Mucosa of gallbladder (tissue), 1 donor: Measurements from ENCODE around the gene BABAM2. TPM values are rescaled to one million over a fixed set of nuclear protein-coding genes. Genes with fewer than 3 reads are reported as not detected.
"Not testable (repeated sequence)": the region's sequence is repeated elsewhere in the genome, so short reads cannot be mapped to it uniquely, and the experiment has no call there.

Experiments
- DNase-seq: peaks from one replicate; pipeline ENCODE4 v3.0.0-alpha.2; 2020; ENCODE audit warnings: low spot score
- total RNA-seq: library from RNA; stranded (reverse); gene quantifications from one replicate; pipeline ENCODE4 v1.2.1, GENCODE V29; 2021
- donor health status: DM: no; HTN: no; CAD: no.

The BABAM2 gene
- total RNA-seq, 1 donor from 2014 or later, result 47.3 TPM

DNA sequence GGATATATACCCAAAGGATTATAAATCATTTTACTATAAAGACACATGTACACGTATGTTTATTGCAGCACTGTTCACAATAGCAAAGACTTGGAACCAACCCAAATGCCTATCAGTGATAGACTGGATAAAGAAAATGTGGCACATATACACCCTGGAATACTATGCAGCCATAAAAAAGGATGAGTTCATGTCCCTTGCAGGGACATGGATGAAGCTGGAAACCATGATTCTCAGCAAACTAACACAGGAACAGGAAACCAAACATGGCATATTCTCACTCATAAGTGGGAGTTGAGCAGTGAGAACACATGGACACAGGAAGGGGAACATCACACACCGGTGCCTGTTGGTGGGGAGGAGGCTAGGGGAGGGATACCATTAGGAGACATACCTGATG, 135.7 kb downstream of the BABAM2 start:
- not testable (repeated sequence) for DNase-seq

DNA sequence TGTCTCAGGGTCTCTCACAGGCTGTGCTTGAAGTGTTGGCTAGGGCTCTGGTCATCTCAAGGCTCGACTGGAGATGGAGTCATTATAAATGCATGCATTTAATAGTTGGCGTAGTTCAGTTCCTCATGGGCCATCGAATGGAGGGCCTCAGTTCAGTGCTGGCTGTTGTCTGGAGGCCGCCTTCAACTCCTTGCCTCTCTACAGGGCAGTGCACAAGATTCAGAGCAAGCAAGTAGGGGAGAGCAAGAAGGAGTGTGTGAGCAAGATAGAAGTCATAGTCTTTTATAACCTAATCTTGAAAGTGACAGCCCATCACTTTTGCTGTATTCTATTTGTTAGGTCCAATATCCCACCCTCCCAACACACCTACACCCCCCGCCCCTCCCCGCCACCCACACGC, 137.5 kb downstream of the BABAM2 start:
- no peak for DNase-seq

DNA sequence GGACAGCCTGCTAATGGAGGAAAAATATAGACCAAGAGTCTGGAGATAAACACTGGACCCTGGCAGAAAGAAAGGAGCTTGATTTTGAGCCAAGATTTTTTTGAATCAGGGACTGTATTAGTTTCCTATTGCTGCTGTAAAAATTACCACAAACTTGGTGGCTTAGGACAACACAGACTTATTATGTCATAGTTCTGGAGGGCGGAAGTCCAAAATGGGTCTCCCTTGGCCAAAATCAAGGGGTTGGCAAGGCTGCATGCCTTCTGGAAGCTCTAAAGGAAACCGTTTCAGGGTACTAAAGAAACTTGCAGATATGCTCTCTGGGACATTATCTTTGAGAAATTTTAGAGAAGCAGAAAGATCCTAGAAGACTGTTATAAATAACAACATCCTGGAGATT, 140.1 kb downstream of the BABAM2 start:
- no peak for DNase-seq

DNA sequence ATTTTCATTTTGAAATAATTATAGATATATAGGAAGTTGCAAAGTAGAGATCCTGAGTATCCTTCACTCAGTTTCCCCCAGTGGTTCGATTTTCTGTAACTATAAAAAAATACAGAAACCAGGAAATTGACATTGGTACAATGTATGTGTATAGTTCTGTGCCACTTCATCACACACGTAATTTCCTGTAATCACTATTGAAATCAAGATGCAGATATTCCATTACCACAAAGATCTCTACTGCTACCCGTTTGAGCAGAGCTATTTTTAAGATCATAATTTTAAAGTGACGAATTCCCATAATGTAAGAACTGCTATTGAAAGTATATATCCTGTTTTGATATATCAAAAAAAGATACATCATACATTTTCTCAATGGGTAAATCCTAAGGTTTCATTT, 142.3 kb downstream of the BABAM2 start:
- DNase-seq, result no peak

DNA sequence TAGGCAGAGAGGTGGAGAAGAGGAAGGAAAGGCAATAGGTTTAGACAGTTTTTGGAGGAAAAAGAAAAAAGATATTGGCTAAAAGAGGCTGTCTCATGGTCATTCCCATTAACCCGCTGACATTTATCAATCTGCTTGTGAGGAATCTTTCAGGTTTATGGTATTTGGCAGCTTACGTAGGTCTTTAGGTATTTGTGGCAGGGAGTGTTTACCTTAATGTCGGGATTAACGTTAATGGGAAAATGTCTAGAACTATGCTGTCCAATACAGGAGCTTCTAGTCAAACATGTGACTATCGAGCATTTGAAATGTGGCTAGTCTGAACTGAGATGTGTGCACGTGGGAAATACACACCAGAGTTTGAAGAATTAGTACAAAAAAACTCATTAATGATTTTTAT, 144.2 kb downstream of the BABAM2 start:
- DNase-seq, result no peak

DNA sequence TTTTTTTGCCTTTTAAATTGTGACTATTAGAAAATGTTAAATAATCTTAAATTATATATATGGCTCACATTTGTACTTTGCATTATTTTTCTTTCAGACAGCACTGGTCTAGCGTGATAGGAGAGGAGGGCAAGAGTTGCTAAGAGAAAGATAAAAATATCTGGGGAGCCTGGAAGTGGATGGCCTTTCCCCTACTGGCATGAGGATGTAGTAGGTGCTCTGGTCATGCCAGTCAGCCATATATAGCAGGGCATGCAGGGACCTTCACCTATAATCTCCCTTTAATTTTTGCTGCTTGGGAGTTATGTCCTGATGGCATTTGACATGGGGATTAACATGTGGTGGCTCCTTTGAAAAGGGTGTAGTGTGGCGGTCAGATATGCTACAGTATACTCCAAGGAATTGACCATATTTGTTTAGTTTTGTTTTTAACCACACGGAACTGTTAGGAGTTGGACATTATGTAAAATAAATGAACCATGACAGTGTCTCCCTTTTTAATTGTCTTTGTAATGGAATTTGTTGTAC, 144.7 kb downstream of the BABAM2 start:
- DNase-seq, result no peak

DNA sequence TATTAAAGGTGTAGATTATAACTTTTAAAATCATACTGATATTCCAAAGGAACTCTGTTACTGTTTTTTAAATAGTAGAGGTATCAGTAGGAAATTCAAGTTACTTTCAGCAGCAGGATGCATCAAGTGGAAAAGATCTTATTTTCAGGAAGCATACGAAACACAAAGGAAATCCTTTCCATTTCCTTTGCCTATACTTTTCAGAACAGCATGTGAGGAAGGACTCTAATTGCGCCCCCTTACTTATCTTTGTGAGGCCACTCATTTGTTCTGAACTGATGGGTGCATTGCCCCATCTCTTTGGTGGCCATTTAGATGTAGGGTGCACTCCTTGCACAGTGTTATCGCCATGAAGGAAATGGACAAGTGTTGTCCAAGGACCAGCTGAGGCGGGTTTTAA, 145.3 kb downstream of the BABAM2 start:
- no peak for DNase-seq

DNA sequence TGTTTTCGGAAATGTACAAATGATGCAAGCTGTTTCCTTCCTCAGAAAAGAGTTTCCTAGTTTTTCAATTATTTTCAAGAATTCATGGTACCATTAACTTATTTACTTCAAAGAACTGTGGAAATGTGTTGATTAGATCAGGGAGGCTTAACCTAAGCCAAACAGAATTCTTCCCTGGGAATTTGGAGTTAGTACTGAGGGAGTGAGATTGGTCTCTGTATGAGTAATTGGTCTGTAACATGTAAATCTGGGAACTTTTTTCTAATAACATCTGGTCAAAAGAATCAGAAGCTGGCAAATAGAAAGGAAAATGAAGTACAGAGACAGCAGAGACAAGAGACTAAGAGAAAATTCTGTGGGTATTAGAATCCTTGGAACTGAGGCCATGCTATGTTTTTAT, 145.8 kb downstream of the BABAM2 start:
- DNase-seq, result no peak

DNA sequence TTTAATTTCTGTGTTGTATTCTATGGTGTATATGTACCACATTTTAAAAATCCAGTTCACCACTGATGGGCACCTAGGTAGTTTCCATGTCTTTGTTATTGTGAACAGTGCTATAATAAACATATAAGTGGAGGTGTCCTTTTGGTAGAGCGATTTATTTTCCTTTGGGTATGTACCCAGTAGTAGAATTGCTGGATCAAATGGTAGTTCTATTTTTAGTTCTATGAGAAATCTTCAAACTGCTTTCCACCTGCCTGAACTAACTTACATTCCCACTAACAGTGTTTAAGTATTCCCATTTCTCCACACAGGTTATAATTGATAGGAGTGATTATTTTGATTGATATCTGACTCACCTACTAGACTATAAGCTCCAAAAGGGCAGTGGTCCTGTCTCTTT, 148.2 kb downstream of the BABAM2 start:
- no peak for DNase-seq

DNA sequence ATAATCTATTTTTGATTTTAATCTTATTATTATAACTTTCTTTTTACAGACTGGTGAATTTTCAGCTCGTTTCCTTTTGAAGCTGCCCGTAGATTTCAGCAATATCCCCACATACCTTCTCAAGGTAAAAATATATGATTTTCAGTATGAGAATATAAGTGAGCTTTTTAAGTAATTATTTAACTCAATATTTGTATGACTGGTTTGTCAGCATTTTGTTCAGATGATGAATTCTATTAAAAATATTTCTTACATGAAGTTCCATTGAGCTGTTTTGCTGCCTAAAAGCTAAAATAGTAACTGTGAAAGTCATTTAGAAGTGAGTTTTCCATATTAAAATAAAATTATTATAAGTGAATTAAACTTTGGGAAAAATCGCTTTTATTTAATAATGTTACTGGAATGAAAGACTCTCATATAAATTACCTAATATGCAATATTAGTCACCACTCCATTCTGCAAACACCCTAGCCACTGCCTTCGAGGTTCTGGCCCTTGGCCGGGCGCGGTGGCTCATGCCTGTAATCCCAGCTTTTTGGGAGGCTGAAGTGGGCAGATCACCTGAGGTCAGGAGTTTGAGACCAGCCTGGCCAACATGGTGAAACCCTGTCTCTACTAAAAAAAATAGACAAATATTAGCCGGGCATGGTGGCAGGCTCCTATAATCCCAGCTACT, 155.3 kb downstream of the BABAM2 start:
- DNase-seq, result no peak

DNA sequence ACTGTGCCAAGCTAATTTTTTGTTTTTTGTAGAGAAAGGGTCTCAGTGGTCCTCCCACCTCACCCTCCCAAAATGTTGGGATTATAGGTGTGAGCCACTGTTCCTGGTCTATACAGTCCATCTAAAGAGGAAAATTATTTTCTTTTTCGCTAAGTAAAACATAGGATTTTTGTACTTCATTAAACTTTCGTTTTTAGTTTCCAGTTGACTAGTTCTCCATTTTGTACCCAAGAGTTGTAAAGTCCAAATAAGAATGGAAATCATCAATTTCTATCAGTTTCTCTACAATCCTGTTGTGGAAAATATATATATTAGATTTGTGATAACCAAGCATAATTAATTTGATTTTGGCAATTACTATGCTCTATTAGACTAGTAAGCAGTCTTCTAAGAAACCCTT, 156.4 kb downstream of the BABAM2 start:
- DNase-seq, result no peak

DNA sequence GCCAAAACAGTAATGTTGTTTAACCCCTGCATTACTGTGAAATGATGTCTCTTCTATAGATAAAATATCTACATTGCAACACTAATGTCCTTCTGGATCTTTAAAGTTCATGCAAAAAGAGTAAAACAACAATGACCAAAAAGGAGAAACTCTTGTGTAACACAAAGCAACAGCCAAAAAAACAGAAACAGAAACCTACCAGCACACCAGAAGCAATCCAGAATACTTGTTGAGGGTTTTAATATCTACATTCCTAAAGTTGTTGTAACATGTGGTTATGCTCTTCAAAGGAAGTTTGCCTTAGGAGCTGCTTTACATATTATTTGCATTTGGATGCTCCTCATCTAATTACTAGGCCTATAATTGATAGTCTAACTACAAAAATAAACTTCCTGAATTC, 157.2 kb downstream of the BABAM2 start:
- no peak for DNase-seq

DNA sequence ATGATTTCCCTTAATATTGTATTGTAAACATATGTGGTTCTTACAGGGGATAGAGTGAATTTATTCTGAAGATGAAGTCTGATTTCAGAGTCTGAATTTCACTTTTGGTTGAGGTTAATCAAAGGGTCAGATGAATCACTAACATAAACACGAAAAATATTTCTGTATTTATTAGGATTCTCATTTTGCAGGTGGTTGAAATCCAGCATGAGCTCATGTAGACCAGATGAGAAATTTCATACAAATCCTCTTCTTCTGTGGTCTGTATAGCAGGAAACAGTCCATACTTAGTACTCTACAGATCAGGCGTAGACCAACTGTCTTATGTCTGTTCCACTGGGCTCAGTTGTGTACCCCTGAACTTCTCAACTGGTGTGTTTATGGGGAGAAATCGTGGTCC, 157.8 kb downstream of the BABAM2 start:
- DNase-seq, result no peak

DNA sequence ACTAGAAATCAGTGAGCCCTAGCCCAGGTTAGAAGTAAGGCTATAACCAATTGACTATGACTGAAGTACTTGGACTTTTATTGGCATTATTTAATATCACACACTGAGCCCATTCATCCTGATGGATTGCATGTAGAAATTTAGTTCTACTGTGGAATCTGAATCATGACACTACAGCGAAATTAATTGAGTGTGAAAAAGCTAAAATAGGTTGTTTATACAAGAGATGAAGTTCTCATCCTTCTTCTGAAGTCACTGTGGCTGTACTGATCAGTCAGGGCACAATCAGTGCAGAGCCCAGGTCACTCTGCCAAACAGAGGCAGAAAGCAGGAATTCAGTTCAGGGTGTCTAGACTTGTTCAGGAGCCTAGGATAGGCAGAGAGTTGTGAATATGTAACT, 158.9 kb downstream of the BABAM2 start:
- DNase-seq, result no peak

DNA sequence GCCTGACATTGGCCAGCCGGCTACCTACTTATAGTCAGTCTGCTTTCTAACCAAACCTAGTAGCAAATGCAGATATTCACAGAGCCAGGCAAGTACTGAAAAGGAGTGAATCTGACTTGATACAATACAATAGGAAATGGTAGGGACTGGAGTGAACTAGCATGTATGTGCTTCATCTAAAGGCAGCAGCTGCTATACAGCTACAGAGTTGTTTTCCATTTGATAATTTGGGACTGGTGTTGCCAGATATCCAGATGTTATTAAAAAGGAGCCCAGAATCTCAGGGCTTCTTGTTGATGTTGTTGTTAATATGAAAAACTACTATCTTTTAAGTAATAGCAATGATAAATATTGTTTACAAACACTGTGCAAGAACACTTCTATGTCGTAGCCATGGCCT, 159.4 kb downstream of the BABAM2 start:
- no peak for DNase-seq

DNA sequence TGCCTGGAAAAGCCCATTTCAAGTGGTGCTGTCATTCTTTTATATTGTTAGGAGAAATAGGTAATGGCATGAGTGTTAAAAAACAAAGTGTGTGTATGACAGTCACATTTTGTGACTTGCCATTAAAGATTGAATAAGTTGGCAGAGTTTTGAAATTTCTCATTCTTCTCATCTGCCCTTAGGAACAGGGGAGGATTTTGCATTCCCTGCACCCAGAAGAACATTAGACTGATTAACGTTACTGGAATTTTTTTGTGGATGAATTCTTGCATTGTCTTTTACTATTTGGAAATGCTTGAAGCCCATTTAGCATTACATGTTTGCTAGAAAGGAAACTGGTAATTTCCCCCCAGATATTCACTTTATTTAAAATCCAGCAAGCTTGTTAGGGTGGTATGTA, 162.2 kb downstream of the BABAM2 start:
- no peak for DNase-seq

DNA sequence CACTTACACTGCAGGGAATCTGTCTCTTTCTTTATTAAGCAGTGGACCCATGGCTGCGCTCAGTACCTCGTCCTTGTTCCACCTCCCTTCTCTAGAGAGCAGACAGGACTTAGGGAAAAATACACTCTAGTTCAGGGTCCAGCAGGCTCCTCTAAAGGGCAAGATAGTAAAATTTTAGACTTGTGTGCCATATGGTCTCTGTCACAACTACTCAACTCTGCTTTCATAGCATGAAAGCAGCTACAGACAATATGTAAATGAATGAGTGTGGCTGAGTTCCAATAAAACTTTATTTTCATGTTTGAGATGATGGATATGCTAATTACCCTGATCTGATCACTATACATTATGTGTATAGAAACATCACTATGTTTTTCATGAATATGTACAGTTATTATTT, 163.1 kb downstream of the BABAM2 start:
- DNase-seq, result no peak

DNA sequence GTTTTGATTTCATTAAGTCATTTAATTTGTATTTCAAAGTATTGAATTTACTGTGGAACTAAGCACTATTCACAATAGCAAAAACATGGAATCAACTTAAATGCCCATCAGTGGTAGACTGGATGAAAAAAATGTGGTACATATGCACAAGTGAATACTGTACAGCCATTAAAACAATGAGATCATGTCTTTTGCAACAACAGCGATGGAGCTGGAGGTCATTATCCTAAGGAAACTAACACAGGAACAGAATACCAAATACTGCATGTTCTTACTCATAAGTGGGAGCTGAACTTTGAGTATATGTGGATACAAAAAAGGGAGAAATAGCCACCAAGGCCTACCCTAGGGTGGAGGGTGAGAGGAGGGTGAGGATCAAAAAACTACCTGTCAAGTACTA, 164.4 kb downstream of the BABAM2 start:
- DNase-seq, result no peak

DNA sequence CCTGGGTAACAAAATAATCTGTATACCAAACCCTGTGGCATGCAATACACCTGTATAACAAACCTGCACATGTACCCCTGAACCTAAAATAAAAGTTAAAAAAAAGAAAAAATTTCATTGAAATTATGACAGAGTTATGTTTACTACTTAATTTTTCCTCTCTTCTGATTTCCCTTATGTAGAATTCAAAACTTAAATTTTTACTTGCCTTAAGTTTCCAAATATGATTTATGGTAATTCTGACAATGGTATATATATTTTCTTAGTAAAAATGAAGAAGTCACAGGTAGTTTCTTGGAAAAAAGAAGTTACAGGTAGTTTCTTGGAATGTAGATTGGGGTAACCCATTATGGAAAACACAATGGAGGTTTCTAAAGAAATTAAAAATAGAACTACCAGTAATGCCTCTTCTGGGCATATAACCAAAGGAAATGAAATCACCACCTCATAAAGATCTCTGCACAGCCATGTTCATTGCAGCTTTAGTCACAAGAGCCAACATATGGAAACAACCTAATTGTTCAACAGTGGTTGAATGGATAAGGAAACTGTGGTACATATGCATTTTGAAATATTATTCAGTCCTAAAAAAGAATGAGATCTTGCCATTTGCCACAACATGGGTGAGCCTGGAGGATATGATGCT, 164.9 kb downstream of the BABAM2 start:
- no peak for DNase-seq

DNA sequence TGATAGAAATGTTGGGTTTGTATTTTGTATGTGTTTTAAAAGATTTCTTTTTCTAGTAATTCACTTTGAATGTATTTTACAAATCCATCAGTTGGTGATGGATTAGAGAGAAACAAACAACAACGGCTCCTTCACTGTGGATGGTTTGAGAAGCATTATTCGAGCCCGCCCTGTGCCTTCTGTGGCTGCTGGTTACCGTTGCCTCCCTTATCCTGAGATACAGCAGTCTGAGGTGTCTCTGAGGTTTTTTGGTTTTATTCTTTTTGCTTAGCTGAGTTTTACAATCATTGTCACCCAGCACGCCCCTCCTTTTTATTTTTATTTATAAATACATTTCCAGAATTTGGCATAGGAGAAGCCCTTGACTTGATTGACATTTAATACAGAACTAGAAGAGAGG, 168.3 kb downstream of the BABAM2 start:
- DNase-seq, result no peak

DNA sequence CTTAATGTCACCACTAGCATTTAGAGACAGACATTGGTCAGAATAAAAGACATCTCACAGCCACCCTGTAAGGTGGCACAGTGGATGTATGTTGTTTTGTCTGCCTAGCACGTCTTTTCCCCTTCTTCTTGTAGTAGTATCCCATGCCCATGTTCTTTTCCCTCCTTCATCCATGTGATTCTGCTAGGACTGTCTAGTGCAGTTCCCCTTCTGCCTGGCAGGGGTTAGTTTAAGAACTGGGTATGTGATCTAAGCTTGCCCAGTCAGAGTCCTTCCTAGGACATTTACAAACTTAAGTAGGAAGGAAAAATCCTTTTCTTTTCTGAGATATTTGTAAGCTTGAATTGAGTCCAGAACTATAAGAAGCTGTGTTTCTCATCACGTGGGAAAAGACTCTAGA, 172.3 kb downstream of the BABAM2 start:
- no peak for DNase-seq

DNA sequence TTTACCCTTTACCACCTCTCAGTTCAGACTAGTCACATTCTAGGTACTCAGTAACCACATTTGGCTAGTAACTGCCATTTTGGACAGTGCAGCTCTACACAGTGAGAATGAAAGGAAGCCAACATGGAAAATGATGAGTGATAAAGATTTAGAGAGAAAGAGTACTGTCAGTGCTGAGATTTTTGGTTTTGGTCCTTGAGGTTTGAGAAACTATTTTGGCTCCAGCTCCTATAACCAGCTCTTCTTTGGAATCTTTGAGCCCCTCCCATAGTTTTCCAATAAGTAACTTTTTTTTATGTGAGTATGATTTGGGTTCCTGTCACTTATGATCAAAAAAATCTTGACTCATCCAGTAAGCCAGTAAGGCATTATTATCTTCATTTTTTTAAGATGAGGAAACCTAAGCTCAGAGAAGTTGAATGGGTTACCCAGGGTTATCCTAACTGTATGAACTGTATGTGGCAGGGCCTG, 173.0 kb downstream of the BABAM2 start:
- no peak for DNase-seq

DNA sequence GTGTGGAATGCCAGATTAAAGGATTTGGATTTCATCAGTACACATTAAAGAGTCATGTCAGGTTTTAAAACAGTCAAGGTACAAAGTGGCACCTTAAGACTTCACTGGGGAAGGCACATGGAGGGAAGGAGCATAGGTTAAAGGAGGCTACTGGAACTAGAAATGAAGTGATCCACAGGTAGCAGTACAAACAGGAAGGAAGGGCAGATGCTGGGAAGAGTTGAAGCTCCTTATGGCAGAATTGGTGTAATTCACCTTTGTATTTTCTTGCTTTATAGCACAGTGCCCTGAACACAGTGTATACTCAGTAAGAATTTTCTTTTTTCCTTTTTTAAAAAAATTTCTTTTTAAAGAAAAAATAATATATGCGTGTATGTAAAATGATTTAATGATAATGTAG, 177.1 kb downstream of the BABAM2 start:
- no peak for DNase-seq

DNA sequence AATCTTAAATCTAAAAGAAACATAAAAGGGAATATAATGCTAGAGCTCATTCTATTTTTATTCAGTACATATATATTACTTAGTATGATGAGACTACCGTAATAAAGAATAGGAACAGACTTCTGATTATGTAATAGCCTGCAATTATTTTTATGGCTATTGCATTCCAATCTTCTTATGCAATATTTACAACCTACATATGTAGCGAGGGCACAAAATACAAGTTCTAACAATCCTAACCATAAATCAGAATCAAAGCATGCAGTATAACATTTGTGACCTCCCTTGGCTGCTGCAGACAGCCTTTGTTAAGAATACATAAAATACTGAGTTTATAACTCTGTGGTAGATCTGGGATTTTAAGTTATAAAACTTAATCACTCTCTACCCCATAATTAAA, 177.6 kb downstream of the BABAM2 start:
- no peak for DNase-seq
